ENCODE results near the gene ATP5F1D. TPM values are rescaled to one million over a fixed set of nuclear protein-coding genes. Genes with fewer than 3 reads are reported as not detected.

ATP5F1D gene
- polyA plus RNA-seq, 3 donors from 2014 or later = 145 to 310 (median 303) TPM

DNA sequence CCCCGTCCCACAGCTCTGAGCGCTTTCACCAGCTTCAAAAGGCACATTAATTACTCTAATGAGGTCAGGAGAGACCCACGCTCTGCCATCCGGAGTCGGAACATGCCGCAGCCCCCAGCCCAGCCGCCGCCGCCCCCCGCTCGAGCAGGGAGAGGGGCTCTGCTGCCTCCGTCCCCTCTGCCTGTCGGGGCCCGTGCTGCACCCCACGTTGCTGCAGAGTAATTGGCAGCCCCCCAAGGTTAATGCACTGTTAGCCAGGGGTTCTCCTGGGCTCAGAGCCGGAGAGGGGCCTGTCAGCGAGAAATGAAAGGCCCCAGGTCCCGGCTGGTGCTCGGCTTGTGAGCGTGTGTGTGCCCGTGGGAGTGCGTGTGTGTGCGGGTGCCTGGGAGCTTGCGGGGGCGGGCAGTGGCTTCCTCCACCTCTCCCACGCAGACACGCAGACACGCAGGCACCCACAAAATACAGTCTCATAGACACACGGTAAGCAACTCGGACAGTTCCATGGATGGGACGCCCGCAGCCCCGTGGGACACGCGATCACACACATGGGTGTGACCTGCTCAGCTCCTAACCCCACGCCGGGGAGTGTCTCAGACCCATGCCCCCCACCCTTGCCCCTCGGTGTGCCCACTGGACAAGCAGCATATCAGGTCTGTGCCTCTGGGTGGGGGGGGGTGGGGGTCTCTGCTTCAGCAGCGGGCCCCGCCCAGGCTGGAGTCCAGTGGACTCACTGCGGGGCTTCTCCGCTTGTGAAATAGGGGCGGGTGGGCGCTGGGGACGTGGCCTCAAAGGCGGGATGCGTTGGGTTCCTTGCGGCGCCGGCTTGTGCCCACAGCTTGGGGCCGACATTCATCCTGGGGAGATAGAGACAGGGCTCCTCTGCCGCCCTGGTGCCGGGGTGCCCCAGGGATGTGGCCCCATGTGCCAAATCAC is 39.4 kb downstream of the ATP5F1D start:
- Mint-ChIP-seq H3K27ac (peak overlapping the region in 1 of 6 donors; percentile 49), H3K36me3 (peaks cover 0 to 5% (median 3%) of the 10 kb centered on the region in 3 donors), H3K4me1 (peaks cover 12 to 15% of the 10 kb centered on the region in 2 donors), H3K27me3 (ENCODE audit: low read depth in 3 of 3) (peaks cover 3 to 5% (median 5%) of the 10 kb centered on the region in 3 donors), H3K9me3 (peaks cover 0 to 3% (median 0%) of the 10 kb centered on the region in 6 donors), H3K4me3 (no peak overlapping the region)
- no peak for DNase-seq

DNA sequence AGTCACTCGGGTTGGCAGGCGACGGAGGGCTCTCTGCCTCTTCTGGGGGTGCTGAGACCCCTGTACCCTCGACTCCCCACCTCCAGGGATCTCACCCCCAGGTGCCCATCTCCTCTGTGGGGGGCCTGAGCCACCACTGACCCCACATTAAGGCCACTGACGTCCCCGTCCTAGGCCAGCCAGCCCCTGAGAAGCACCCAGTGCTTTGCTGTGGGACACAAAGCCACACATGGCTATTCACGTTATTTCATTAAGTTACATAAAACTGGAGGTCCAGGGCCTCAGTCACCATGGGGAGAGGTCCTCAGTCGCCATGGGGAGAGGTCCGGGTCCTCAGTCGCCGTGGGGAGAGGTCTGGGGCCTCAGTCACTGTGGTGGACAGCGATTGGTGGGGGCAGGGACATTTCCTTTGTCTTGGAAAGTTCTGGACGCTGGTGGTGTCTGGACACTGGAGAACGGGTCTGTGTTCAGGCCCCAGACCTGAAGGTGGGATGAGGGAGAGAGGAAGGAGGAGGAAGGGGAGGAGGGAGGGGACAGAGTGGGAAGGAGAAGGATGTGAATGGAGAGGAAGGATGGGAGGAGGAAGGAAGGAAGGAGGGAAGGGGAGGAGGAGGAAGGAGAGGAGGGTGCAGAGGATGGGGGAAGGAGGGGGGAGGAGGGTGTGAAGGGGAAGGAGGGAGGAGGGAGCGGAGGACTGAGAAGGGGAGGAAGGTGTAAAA is 40.2 kb downstream of the ATP5F1D start:
- H3K4me3 Mint-ChIP-seq = no peak overlapping the region

DNA sequence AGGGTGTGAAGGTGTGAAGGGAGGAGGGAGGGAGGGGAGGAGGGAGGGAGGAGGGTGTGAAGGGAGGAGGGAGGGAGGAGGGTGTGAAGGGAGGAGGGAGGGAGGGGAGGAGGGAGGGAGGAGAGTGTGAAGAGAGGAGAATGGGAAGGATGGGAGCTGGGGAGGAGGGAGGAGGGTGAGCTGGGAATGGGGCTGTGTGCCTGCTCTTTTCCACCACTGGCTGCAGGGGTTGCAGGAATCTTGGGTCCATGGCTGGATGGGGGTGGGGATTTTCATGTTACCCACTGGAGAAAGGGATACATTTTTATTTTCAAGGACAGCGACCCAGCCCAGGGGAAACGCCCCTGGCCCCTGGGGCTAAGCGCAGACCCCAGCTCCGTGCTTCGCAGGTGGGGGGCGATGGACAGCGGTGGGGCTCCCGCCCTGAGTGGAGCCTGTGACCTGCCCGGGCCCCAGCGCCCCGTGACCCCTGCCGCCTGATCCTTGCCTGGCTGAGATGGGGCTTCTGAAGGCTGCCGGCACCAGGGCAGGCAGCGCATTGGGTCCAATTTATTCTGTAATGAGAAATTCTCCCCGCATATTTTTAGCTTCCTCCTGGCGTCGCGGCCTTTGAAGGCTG is 41.1 kb downstream of the ATP5F1D start:
- H3K4me3 Mint-ChIP-seq = no peak overlapping the region
- H3K9me3 Mint-ChIP-seq = peaks cover 0 to 3% (median 0%) of the 10 kb centered on the region in 6 donors
- peaks cover 5 to 13% of the 10 kb centered on the region in 2 donors for H3K4me1 Mint-ChIP-seq
- no peak for DNase-seq
- H3K27me3 Mint-ChIP-seq (ENCODE audit: low read depth in 3 of 3) = peaks cover 3 to 5% (median 5%) of the 10 kb centered on the region in 3 donors
- peak overlapping the region in 1 of 6 donors; percentile 45 for H3K27ac Mint-ChIP-seq
- H3K36me3 Mint-ChIP-seq = peaks cover 0 to 5% (median 3%) of the 10 kb centered on the region in 3 donors

More for the DNA sequence above, 40.2 kb downstream of the ATP5F1D start:
- peaks cover 9 to 15% of the 10 kb centered on the region in 2 donors for H3K4me1 Mint-ChIP-seq
- peaks cover 3 to 5% (median 5%) of the 10 kb centered on the region in 3 donors for H3K27me3 Mint-ChIP-seq (ENCODE audit: low read depth in 3 of 3)
- H3K27ac Mint-ChIP-seq = peak overlapping the region in 4 of 6 donors; percentile 19 to 63 (median 44)
- H3K36me3 Mint-ChIP-seq = peaks cover 0 to 5% (median 3%) of the 10 kb centered on the region in 3 donors
- H3K9me3 Mint-ChIP-seq = peaks cover 0 to 3% (median 0%) of the 10 kb centered on the region in 6 donors
- DNase-seq = no peak

DNA sequence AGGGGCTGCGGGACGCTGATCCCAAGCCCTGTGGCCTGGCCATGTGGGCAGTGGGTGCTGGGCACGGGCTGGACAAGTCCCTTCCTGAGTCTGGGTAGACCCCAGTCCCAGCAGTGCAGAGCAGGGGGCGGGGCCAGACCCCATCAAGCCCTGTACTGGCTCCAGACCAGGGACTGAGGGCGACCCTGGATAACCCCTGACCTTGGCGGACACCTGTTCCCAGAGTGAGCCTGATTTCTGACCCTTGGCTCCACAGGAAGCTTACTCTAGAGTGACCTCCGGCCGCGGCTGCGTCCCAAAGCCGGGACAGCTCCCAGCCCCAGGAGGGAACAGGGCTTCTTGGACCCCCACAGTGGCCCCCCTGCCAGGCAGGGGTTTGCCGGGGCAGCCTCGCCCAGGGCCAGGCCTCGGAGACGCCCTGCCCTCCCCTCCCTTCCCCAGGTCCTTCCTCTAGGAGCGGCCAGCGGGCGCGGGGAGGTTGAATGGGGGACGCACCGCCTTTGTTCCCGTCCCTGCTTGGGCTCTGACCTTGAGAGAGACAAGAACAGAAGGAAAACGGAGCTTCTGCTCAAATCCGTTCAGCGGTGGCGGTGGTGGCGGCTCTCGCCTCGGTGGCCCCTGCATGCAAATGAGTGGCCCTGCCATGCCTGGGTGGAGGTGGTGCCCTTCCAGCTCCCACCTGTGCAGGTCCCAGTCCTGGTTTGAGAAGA is 41.8 kb downstream of the ATP5F1D start:
- Mint-ChIP-seq H3K4me1 (peaks cover 5 to 13% of the 10 kb centered on the region in 2 donors), H3K27me3 (ENCODE audit: low read depth in 3 of 3) (peaks cover 3 to 5% (median 5%) of the 10 kb centered on the region in 3 donors), H3K4me3 (no peak overlapping the region), H3K9me3 (peaks cover 0 to 3% (median 0%) of the 10 kb centered on the region in 6 donors), H3K27ac (peak overlapping the region in 1 of 6 donors; percentile 45), H3K36me3 (peaks cover 0 to 5% (median 3%) of the 10 kb centered on the region in 3 donors)
- DNase-seq = no peak

DNA sequence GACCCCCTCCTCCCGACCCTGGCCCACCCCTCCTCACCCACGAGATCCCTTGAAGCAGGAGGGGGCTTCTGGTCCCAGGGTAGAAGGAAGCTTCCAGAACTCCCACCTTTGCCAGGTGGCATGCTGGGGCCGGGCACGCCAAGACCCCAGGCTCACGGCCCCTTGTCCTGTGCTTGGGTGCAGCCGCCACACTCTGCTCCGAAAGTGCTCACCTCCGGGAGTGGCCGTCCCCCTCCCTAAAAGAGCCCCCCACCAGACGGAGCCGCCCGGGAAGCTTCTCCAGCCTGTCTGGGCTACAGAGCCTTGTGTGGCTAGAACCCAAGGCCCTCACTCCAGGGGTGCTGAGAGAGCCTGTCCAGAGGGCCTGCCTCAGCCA is 42.4 kb downstream of the ATP5F1D start:
- Mint-ChIP-seq H3K36me3 (peaks cover 0 to 5% (median 3%) of the 10 kb centered on the region in 3 donors), H3K4me3 (peak overlapping the region in 1 of 5 donors; percentile 63), H3K9me3 (peaks cover 0 to 3% (median 0%) of the 10 kb centered on the region in 6 donors), H3K4me1 (peaks cover 5 to 13% of the 10 kb centered on the region in 2 donors), H3K27ac (no peak overlapping the region), H3K27me3 (ENCODE audit: low read depth in 3 of 3) (peaks cover 3 to 5% (median 5%) of the 10 kb centered on the region in 3 donors)
- DNase-seq = no peak

DNA sequence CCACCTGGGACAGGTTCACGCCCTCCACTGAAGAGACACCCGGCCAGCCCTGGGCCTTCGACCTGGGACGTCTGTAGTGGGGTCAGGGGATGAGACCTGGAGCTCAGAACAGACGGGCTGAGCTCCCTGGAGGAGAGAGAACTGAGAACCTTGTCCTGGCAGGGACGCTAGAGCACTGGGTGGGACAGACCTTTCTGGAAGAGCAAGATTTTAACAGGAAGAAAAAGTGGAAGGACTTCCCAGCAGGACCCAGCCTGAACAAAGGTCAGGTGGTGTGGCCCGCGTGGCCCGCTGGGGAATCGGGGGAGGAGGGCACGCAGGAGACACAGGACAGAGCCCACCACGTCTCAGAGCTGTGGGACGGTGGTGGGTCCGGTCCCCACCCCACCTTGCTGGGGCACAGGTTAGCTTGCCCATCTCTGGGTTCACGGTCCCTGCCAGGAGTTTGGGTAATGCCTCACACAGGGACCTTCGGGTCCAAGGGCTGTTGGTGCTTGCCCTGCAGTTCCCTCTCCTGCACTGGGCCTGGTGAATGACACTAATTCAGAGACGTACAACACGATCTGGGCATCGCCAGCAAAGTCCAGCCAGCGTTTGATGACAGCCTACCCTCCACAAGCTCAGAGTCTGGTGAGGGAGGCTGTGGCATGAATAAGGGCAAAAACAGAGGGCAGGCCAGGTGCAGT is 42.9 kb downstream of the ATP5F1D start:
- H3K4me1 Mint-ChIP-seq = peaks cover 5 to 13% of the 10 kb centered on the region in 2 donors
- H3K9me3 Mint-ChIP-seq = peaks cover 0 to 3% (median 0%) of the 10 kb centered on the region in 6 donors
- peak overlapping the region in 2 of 6 donors; percentile 38 to 42 for H3K27ac Mint-ChIP-seq
- no peak for DNase-seq
- H3K27me3 Mint-ChIP-seq (ENCODE audit: low read depth in 3 of 3) = peaks cover 3 to 7% (median 5%) of the 10 kb centered on the region in 3 donors
- H3K36me3 Mint-ChIP-seq = peaks cover 0 to 5% (median 3%) of the 10 kb centered on the region in 3 donors
- peak overlapping the region; percentile 10 to 67 (median 62) for H3K4me3 Mint-ChIP-seq

DNA sequence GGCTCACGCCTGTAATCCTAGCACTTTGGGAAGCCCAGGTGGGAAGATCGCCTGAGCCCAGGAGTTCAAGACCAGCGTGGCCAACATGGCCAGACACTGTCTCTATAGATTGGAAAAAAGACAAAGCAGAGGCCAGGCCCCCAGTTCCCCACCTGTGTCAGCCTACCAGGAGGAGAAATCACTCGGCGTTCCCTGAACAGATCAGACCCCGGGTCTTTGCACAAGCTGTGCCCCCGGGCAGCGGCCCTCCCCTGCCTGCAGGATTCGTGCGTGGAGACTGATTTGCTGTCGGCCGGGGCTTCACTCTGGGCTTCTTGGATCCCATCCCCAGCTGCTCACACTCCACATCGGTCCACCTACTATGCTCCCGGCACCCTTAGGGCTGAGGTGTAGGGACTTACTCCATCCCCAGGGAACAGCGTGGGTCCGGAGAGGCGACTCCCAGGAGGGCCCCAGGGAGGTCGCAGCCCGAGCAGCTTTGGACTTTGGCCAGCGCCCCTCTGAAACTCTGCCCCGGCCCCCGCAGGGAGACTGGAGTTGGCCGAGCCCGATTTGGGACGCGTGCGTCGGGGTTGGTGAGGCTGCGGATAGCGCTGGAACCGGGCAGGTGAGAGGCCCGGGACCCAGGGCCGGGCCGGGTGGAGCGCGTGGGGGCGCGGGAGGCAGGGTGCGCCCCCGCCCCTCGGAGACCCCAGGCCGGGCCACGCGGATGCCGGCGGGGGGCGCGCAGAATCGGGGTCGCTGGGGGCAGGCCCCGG is 43.6 kb downstream of the ATP5F1D start:
- H3K27ac Mint-ChIP-seq = peak overlapping the region in 2 of 6 donors; percentile 38 to 42
- peaks cover 0 to 9% of the 10 kb centered on the region in 2 donors for H3K4me1 Mint-ChIP-seq

DNA sequence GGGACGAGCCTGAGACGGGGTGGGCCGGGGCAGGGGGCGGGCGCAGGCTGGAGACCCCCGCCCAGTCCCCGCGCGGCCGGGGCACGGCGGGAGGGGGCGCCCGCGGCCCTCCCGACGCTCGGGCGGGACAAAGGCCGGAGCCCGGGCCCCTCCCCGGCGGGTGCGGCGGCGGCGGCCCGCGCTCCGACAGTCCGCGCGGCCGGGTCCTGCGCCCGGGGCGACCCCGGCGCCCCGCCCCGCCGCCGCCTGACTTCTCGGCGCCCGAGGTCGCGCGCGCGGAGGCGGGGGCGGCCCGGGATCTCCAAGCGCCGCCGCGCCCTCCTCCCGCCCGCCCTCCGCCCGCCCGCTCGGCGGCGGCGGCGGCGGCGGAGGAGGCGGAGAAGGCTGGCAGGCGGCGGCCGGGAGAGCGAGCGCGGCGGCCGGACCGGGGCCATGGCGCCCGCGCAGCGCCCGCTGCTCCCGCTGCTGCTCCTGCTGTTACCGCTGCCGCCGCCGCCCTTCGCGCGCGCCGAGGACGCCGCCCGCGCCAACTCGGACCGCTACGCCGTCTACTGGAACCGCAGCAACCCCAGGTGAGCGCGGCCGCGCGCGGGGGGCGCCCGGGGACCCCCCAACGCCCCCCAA is 44.3 kb downstream of the ATP5F1D start, which contains the start of gene EFNA2:
TSS of gene EFNA2 (plus strand) at position 137 of the 624 bp plus-strand sequence. CDS start at position 433, 296 bp downstream.
- H3K9me3 Mint-ChIP-seq = peaks cover 0 to 3% (median 0%) of the 10 kb centered on the region in 6 donors
- peaks cover 0 to 8% of the 10 kb centered on the region in 2 donors for H3K4me1 Mint-ChIP-seq
- DNase-seq = no peak
- H3K27ac Mint-ChIP-seq = peak within 1 kb of the TSS in 2 of 6 donors; percentile 38 to 42
- H3K4me3 Mint-ChIP-seq = peak within 1 kb of the TSS; percentile 10 to 59 (median 50)
- H3K36me3 Mint-ChIP-seq = no peaks in the 10 kb centered on the region
- H3K27me3 Mint-ChIP-seq (ENCODE audit: low read depth in 3 of 3) = peaks cover 2 to 5% (median 5%) of the 10 kb centered on the region in 3 donors

More for the DNA sequence above, 43.6 kb downstream of the ATP5F1D start:
- H3K4me3 Mint-ChIP-seq = peak overlapping the region in 4 of 5 donors; percentile 10 to 59 (median 46)
- peaks cover 3 to 5% (median 5%) of the 10 kb centered on the region in 3 donors for H3K27me3 Mint-ChIP-seq (ENCODE audit: low read depth in 3 of 3)
- no peaks in the 10 kb centered on the region for H3K36me3 Mint-ChIP-seq
- no peak for DNase-seq
- H3K9me3 Mint-ChIP-seq = peaks cover 0 to 3% (median 0%) of the 10 kb centered on the region in 6 donors

DNA sequence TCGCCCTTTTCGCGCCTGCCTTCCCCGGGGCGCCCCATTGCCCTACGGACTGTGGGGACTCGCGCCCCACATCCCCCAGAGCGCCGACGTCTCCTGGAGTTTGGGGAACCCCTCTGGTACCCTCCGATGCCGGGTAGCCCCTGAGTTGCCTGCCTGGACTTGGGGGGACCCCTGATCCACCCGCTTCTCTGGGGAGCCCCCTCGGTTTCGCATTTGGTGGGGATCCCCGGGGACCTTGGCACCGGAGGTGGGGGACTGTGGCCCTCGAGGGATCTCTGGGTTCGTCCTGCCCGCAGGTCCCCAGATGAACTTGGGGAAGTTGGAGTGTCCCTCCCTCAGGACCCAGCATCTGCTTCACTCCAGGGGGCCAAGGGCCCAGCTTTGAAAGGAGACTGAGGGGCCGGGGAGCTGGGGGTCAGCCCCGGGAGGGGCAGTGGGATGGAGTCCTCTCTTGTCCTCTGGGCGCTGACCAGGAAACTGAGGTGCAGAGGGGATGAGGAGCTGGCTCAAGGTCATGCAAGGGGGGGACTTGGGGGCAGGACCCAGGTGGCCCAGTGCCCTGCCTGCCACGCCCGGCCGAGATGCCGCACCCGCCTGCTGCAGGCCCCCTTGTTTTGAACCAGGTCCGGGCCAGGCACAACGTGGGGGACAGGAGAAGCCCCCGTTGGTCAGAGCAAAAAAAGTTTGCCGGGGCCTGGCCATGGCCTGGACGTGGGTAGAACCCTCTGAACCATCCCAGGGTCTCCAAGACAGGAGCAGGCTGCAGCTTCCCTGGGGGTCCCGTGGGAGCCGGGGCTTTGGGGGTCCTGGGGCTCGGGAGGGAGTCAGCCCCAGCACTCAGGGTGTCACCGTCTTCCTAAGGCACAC is 45.2 kb downstream of the ATP5F1D start:
- Mint-ChIP-seq H3K9me3 (peaks cover 0 to 3% (median 0%) of the 10 kb centered on the region in 6 donors), H3K4me1 (peaks cover 0 to 8% of the 10 kb centered on the region in 2 donors), H3K36me3 (no peaks in the 10 kb centered on the region), H3K27ac (no peak overlapping the region), H3K4me3 (peak overlapping the region in 4 of 5 donors; percentile 6 to 59 (median 26)), H3K27me3 (ENCODE audit: low read depth in 3 of 3) (peaks cover 2 to 5% (median 5%) of the 10 kb centered on the region in 3 donors)
- no peak for DNase-seq

DNA sequence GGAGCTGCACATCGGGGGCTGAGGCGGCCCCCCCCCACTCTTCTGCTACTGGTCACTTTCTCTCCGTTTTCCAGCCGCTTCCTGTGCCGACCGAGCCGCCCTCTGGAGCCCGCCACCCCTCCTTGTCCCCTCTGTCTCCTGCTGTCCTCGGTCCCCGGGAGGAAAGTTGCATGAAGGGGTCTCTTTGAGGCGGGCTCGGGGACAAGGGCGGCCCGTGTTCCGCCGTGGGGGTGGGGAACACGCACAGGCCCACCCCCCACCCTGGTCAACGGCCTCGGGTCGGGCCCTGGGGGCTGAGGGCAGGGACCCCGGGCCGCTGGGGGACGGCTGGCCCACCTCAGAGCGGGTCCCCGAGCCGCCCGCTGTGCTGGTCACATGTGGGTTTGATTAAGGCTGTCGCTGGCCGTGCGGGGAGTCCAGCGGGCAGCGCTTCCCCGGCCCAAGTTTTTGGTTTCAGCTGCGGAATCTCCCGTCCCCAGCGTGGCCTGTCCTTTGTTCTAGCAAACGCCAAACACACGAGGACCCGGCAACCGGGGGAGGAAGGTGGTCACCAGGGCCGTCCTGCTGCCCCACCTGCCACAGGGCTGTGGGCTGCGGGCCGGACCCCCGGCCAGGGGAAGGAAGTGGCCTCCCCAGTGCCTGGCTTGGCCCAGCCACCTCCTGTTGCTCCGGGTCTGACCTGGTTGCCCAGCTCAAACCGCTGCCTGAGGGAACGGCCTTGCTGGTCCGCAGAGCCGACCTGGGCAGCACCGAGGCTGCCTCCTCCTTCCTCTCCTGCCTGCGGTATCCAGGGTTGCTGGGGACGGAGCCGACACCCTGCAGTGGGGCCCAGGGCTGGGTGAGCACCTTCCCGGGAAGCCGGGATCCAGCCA is 46.0 kb downstream of the ATP5F1D start:
- no peak for DNase-seq
- no peak overlapping the region for H3K4me3 Mint-ChIP-seq
- H3K27ac Mint-ChIP-seq = no peak overlapping the region
- H3K36me3 Mint-ChIP-seq = no peaks in the 10 kb centered on the region
- H3K4me1 Mint-ChIP-seq = peaks cover 0 to 8% of the 10 kb centered on the region in 2 donors
- peaks cover 0 to 3% (median 0%) of the 10 kb centered on the region in 6 donors for H3K9me3 Mint-ChIP-seq
- peaks cover 4 to 5% (median 5%) of the 10 kb centered on the region in 3 donors for H3K27me3 Mint-ChIP-seq (ENCODE audit: low read depth in 3 of 3)
